Lower leg skin (tissue), 3 donors: ENCODE data around the gene SLC37A1.

Experiments
- POLR2A ChIP-seq, 2 donors: fragments of 450-650 bp; IDR thresholded peaks; one replicate each; pipeline ENCODE4 v1.6.1; 2016 to 2017; ENCODE audit warnings: antibody characterized with exemption in 2 of 2, mild to moderate bottlenecking in 1 of 2, moderate library complexity in 1 of 2
- TF ChIP-seq, protein P1 (sequence below), 3 donors: fragments of 450-650 bp; IDR thresholded peaks; one replicate each; pipeline ENCODE4 v1.5.1; 2016; ENCODE audit warnings: antibody characterized with exemption in 3 of 3, mild to moderate bottlenecking in 3 of 3, moderate library complexity in 2 of 3

- no peak for TF ChIP-seq POLR2A (IDR thresholded peaks at IDR 0.05)
- TF ChIP-seq, protein P1, sequence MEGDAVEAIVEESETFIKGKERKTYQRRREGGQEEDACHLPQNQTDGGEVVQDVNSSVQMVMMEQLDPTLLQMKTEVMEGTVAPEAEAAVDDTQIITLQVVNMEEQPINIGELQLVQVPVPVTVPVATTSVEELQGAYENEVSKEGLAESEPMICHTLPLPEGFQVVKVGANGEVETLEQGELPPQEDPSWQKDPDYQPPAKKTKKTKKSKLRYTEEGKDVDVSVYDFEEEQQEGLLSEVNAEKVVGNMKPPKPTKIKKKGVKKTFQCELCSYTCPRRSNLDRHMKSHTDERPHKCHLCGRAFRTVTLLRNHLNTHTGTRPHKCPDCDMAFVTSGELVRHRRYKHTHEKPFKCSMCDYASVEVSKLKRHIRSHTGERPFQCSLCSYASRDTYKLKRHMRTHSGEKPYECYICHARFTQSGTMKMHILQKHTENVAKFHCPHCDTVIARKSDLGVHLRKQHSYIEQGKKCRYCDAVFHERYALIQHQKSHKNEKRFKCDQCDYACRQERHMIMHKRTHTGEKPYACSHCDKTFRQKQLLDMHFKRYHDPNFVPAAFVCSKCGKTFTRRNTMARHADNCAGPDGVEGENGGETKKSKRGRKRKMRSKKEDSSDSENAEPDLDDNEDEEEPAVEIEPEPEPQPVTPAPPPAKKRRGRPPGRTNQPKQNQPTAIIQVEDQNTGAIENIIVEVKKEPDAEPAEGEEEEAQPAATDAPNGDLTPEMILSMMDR (IDR thresholded peaks at IDR 0.05): no peak
Measured at GRCh38 chr21:42475526-42476387, 37.9 kb upstream of the SLC37A1 start.
